ENCODE measurements around the gene MEIKIN.

- no peak for TF ChIP-seq CTCF (conservative IDR thresholded peaks at IDR 0.05 in 1 of 2, IDR thresholded peaks at IDR 0.05 in 1 of 2; ENCODE audit: low read depth in 1 of 2, low read length in 2 of 2)
- TF ChIP-seq EZH2 (IDR thresholded peaks at IDR 0.05; ENCODE audit: low read length, missing control alignments), result no peak
Observed at GRCh38 chr5:131863700-131864099, 81.8 kb downstream of the MEIKIN start.

Measured in fibroblast of lung (primary cell).